GM23248 (cell line): Measurements from ENCODE around the gene IDI2. TPM values are rescaled to one million over a fixed set of nuclear protein-coding genes. Genes with fewer than 3 reads are reported as not detected.

Source experiments
- DNase-seq: peaks from one replicate; pipeline ENCODE4 v3.0.0-alpha.2; 2015
- H2AFZ ChIP-seq: fragments of 200-600 bp; sonication (generic); 2 replicates; pipeline ENCODE4 v1.6.1; 2016; ENCODE audit warnings: antibody characterized with exemption
- H3F3A ChIP-seq: fragments of 200-600 bp; sonication (generic); 2 replicates; pipeline ENCODE4 v1.6.1; 2016; ENCODE audit warnings: mild to moderate bottlenecking, antibody characterized with exemption, mixed run types; ENCODE audit not compliant: insufficient read depth
- H3K27ac ChIP-seq: fragments of 200-600 bp; sonication (generic); 2 replicates; pipeline ENCODE4 v1.5.1; 2016; ENCODE audit warnings: mild to moderate bottlenecking
- H3K27me3 ChIP-seq: fragments of 200-600 bp; sonication (generic); replicated peaks from 2 replicates; pipeline ENCODE4 v1.6.1; 2016; ENCODE audit warnings: mild to moderate bottlenecking; ENCODE audit not compliant: insufficient read depth
- H3K36me3 ChIP-seq: fragments of 200-600 bp; sonication (generic); 2 replicates; pipeline ENCODE4 v1.6.1; 2016; ENCODE audit warnings: low read depth, mild to moderate bottlenecking
- H3K4me1 ChIP-seq: fragments of 200-600 bp; sonication (generic); 2 replicates; pipeline ENCODE4 v1.6.1; 2016; ENCODE audit warnings: mild to moderate bottlenecking; ENCODE audit not compliant: insufficient read depth
- H3K4me2 ChIP-seq: fragments of 200-600 bp; sonication (generic); one replicate; pipeline ENCODE4 v1.6.1; 2016; ENCODE audit warnings: mild to moderate bottlenecking; ENCODE audit not compliant: unreplicated experiment
- H3K4me3 ChIP-seq: fragments of 200-600 bp; sonication (generic); 2 replicates; pipeline ENCODE4 v1.5.1; 2016; ENCODE audit warnings: mild to moderate bottlenecking
- H3K79me2 ChIP-seq: fragments of 200-600 bp; sonication (generic); 2 replicates; pipeline ENCODE4 v1.6.1; 2016; ENCODE audit warnings: mild to moderate bottlenecking; ENCODE audit not compliant: insufficient read depth
- H3K9ac ChIP-seq: fragments of 200-600 bp; sonication (generic); 2 replicates; pipeline ENCODE4 v1.6.1; 2016; ENCODE audit warnings: mild to moderate bottlenecking
- H3K9me2 ChIP-seq: fragments of 200-600 bp; sonication (generic); 2 replicates; pipeline ENCODE4 v1.6.1; 2016; ENCODE audit warnings: mixed run types, mild to moderate bottlenecking, moderate library complexity; ENCODE audit not compliant: insufficient read depth
- H3K9me3 ChIP-seq: fragments of 200-600 bp; sonication (generic); one replicate; pipeline ENCODE4 v1.6.1; 2017; ENCODE audit warnings: low read depth
- H4K20me1 ChIP-seq: fragments of 200-600 bp; sonication (generic); 2 replicates; pipeline ENCODE4 v1.6.0; 2016; ENCODE audit not compliant: insufficient read depth
- EZH2 ChIP-seq: fragments of 200-600 bp; sonication (generic); IDR thresholded peaks from 2 replicates; pipeline ENCODE4 v1.6.1; 2018; ENCODE audit warnings: antibody characterized with exemption, mild to moderate bottlenecking; ENCODE audit not compliant: insufficient read depth, poor library complexity, severe bottlenecking
- EZH2phosphoT487 ChIP-seq: fragments of 200-600 bp; sonication (generic); IDR thresholded peaks from 2 replicates; pipeline ENCODE4 v1.6.1; 2018; ENCODE audit warnings: antibody characterized with exemption, moderate library complexity, mild to moderate bottlenecking, low read depth; ENCODE audit not compliant: insufficient read depth
- WGBS, 2 experiments: methylation state at CpG; one replicate each; pipeline ENCODE4 v1.1.6; 2015 to 2017; ENCODE audit warnings: low lambda C conversion rate in 2 of 2, low coverage in 1 of 2; ENCODE audit errors: missing lambda C conversion rate in 2 of 2; 5-methylcytosine and 5-hydroxymethylcytosine counted together
- in situ Hi-C: fragments of 300-500 bp; cut with MboI; formaldehyde crosslinking; loops from 2 replicates; pipeline ENCODE4 v1.15.0; 2020
- polyA plus RNA-seq: library from polyadenylated mRNA; unstranded; fragments of >200 nt; fragmentation: Nextera tagmentation; extraction: Ambion mirVana; gene quantifications from 2 replicates; pipeline ENCODE4 v1.2.1, GENCODE V29; 2016
- total RNA-seq: library from RNA; depleted of rRNA; stranded (reverse); fragments of >200 nt; shearing (Covaris generic); gene quantifications from 2 replicates; pipeline ENCODE4 v1.2.3, GENCODE V29; 2014; rRNA removed

IDI2 gene
- total and polyA plus RNA-seq, 2 experiments from 2014 or later, result not detected

DNA sequence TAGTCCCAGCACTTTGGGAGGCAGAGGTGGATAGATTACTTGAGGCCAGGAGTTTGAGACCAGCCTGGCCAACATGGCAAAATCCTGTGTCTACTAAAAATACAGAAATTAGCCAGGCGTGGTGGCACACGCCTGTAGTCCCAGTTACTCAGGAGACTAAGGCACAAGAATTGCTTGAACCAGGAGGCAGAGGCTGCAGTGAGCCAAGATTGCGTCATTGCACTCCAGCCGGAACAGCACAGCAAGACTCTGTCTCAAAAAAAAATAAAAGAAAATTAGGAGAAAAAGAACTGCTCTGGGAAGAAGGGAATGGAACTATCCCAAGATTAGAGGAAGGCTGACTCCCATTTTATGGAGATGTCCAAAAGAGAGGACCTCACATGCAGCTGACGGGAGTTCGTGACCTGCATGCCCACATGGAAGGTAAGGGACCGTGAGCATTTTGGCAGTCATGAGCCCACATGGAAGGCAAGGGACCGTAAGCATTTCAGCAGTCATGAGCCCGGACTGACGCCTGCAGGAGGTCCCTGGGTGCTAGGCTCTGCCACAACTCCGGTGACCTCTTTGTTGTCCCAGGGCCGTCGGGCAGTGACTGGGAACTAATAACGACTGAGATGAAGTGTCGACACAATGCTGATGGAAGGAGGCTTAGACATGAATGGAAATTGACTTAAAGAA is 56.0 kb downstream of the IDI2 start:
- H3K9me2 ChIP-seq, result no peaks in the 10 kb centered on the region
- in situ Hi-C loops, result no loop called here
- WGBS, 2 experiments, result 80 to 87% methylated on average over 15 of the region's 15 CpGs

More for the DNA sequence above, 56.0 kb downstream of the IDI2 start:
- Histone ChIP-seq H3K9ac (no peak overlapping the region), H3K36me3 (no peaks in the 10 kb centered on the region), H3F3A (no peaks in the 10 kb centered on the region), H4K20me1 (no peaks in the 10 kb centered on the region), H3K27me3 (no peaks in the 10 kb centered on the region), H2AFZ (no peak overlapping the region), H3K4me2 (no peak overlapping the region), H3K4me1 (peaks cover 15% of the 10 kb centered on the region; the same call in 1 of the 2 replicates), H3K27ac (no peak overlapping the region), H3K9me3 (no peaks in the 10 kb centered on the region), H3K4me3 (no peak overlapping the region), H3K79me2 (no peaks in the 10 kb centered on the region)
- no peak for DNase-seq
- TF ChIP-seq EZH2 (no peak), EZH2phosphoT487 (no peak)

Other genes starting within 250 kb of the IDI2 start
- gene LARP4B, start 94.2 kb downstream of the IDI2 start, total RNA-seq, result 30.8 and 31.9 TPM in 2 replicates
- gene LARP4B, start 94.2 kb downstream of the IDI2 start, polyA plus RNA-seq, result 20.5 and 20.7 TPM in 2 replicates
- 32.1 and 34.3 TPM in 2 replicates for gene GTPBP4, start 37.4 kb downstream of the IDI2 start, total RNA-seq
- 71.6 and 72.0 TPM in 2 replicates for gene GTPBP4, start 37.4 kb downstream of the IDI2 start, polyA plus RNA-seq
- 33.7 and 41.9 TPM in 2 replicates for gene IDI1, start 23.3 kb upstream of the IDI2 start, total RNA-seq
- 41.6 and 42.9 TPM in 2 replicates for gene IDI1, start 23.3 kb upstream of the IDI2 start, polyA plus RNA-seq
- 12.8 and 16.5 TPM in 2 replicates for gene WDR37, start 30.5 kb upstream of the IDI2 start, total RNA-seq
- gene WDR37, start 30.5 kb upstream of the IDI2 start, polyA plus RNA-seq, result 11.5 and 13.7 TPM in 2 replicates